ENCODE data around the gene FHDC1. TPM values are rescaled to one million over a fixed set of nuclear protein-coding genes. Genes with fewer than 3 reads are reported as not detected.

The FHDC1 gene
- total RNA-seq, 4 donors from 2014 or later: 21.9 to 39.6 (median 28.7) TPM

DNA sequence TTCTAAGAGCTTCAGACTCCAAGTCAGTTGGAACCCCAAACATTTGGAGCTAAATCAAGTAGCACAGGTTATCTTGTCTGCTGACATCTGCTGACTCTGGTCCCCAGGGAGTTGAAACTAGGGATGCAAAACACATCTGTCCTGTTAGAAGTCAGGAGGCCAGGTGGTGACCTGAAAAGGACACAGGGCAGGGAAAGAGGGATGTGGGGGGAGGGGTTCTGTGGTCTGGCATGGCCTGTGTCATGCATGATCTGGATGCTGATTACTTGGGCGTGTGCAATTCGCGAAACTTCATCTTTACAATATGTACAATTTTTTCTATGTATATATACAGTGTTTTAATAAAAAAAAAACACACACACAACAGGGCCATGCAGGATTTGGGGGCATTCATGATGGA, 55.3 kb downstream of the FHDC1 start:
- Histone ChIP-seq H3K27me3 (no peaks in the 10 kb centered on the region), H3K4me3 (no peak overlapping the region), H3K4me1 (peaks cover 15% of the 10 kb centered on the region), H3K36me3 (no peaks in the 10 kb centered on the region), H3K27ac (no peak overlapping the region), H3K9me3 (no peaks in the 10 kb centered on the region)
- TF ChIP-seq, protein P1, sequence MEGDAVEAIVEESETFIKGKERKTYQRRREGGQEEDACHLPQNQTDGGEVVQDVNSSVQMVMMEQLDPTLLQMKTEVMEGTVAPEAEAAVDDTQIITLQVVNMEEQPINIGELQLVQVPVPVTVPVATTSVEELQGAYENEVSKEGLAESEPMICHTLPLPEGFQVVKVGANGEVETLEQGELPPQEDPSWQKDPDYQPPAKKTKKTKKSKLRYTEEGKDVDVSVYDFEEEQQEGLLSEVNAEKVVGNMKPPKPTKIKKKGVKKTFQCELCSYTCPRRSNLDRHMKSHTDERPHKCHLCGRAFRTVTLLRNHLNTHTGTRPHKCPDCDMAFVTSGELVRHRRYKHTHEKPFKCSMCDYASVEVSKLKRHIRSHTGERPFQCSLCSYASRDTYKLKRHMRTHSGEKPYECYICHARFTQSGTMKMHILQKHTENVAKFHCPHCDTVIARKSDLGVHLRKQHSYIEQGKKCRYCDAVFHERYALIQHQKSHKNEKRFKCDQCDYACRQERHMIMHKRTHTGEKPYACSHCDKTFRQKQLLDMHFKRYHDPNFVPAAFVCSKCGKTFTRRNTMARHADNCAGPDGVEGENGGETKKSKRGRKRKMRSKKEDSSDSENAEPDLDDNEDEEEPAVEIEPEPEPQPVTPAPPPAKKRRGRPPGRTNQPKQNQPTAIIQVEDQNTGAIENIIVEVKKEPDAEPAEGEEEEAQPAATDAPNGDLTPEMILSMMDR (IDR thresholded peaks at IDR 0.05): no peak
- no peak for TF ChIP-seq EP300 (IDR thresholded peaks at IDR 0.05)
- TF ChIP-seq POLR2A (IDR thresholded peaks at IDR 0.05): no peak
- TF ChIP-seq POLR2AphosphoS5 (IDR thresholded peaks at IDR 0.05): no peak
- WGBS: 74% methylated on average over 3 of the region's 3 CpGs
- DNase-seq (ENCODE audit: low spot score in 2 of 2): no peak

DNA sequence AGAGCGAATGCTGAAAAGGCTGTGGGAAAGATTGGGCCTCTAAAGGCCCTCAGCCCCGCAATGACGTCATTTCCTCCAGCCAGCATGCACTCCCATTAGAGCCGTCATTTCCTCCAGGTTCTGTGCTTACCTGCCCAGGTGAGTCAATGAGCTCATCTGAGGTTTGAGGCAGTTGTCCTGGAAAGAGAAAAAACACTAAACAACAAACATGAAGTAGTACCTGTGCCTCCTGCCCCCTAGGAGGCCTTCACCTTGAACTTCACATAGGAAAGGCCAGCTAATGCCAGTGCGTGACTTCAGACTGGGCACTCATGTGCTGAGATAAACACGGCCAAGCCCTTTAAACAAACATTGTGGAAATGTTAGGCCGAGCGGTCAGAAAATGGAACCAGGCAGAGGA, 55.9 kb downstream of the FHDC1 start:
- no peaks in the 10 kb centered on the region for H3K36me3 ChIP-seq
- TF ChIP-seq, protein P1 (IDR thresholded peaks at IDR 0.05): no peak
- TF ChIP-seq EP300 (IDR thresholded peaks at IDR 0.05) (no peak), POLR2A (IDR thresholded peaks at IDR 0.05) (no peak), POLR2AphosphoS5 (IDR thresholded peaks at IDR 0.05) (no peak)
- no peak overlapping the region for H3K4me3 ChIP-seq
- H3K27me3 ChIP-seq: no peaks in the 10 kb centered on the region
- no peak overlapping the region for H3K27ac ChIP-seq
- WGBS: 89% methylated on average over 8 of the region's 8 CpGs
- no peaks in the 10 kb centered on the region for H3K9me3 ChIP-seq
- DNase-seq (ENCODE audit: low spot score in 2 of 2): no peak
- H3K4me1 ChIP-seq: peaks cover 21% of the 10 kb centered on the region

DNA sequence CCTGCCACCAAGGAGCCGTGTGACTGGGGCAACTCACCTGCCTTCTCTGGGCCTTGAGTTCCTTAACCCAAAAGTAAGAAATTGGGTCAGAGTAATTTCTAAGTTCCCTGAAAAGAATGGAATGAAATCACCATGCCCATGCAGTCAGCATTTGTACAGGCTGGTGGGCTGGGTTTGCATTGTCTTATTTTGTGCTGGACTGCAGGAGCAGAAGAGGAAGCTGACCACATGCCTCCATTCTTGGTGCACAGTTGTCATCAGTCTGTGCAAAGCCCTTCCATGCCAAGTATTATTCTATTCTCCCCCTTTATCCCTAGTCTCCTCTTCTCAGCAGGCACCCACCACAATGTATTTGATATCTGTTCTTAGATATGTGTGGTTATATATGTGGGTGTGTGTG, 56.3 kb downstream of the FHDC1 start:
- Histone ChIP-seq H3K4me1 (peaks cover 26% of the 10 kb centered on the region), H3K27me3 (no peaks in the 10 kb centered on the region), H3K9me3 (no peaks in the 10 kb centered on the region), H3K27ac (no peak overlapping the region), H3K36me3 (no peaks in the 10 kb centered on the region), H3K4me3 (no peak overlapping the region)
- no peak for DNase-seq (ENCODE audit: low spot score in 2 of 2)
- 86% methylated on average over 1 of the region's 1 CpG for WGBS
- TF ChIP-seq POLR2A (IDR thresholded peaks at IDR 0.05): no peak

DNA sequence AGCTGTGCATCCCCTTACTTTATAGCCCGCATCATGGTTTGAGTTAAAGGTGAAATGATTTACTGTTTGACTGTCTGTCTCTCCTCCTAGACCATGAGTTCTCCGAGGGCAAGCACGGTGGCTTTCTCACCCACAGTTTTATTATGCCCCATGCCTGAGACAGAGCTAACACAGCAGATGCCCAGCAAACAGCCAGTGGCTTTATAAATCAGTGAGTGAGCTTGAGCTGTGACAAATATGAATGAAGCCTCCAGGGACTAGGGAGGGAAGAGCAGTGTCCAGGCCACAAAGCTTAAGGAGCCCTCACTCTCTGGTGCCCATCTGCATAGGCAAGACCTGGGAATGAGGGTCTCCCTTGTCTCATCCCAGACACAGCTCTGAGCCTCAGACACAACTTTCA, 57.9 kb downstream of the FHDC1 start:
- WGBS: 76% methylated on average over 3 of the region's 3 CpGs
- Histone ChIP-seq H3K4me3 (no peak overlapping the region), H3K4me1 (peaks cover 37% of the 10 kb centered on the region), H3K27ac (no peak overlapping the region), H3K27me3 (no peaks in the 10 kb centered on the region), H3K36me3 (no peaks in the 10 kb centered on the region), H3K9me3 (no peaks in the 10 kb centered on the region)
- TF ChIP-seq EP300 (IDR thresholded peaks at IDR 0.05) (no peak), POLR2A (IDR thresholded peaks at IDR 0.05) (no peak), POLR2AphosphoS5 (IDR thresholded peaks at IDR 0.05) (no peak)
- TF ChIP-seq, protein P1 (IDR thresholded peaks at IDR 0.05): no peak
- no peak for DNase-seq (ENCODE audit: low spot score in 2 of 2)

DNA sequence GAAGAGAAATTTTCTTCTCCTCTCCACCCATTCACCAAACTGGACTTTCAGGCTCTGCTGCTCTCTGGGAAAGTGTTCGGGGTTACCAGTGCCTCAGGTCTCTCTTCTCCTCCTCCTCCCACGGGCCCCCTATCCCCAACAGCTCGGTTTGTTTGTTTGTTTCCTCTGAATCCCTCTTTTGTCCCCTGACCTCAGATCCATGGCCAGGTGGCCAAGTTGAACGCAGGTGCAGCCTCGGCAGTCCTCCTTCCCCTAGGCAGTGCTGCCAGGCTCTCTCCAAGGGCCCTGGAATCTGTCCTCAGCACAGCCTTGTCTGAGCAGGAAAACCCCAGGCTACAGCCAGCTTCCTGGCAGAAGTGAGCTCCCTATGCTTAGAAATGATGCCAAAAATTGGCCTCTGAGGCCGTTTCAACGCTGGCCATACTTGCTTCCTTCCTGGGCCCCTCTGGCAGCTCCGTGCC, 60.0 kb downstream of the FHDC1 start:
- no peak overlapping the region for H3K4me3 ChIP-seq
- no peak for DNase-seq (ENCODE audit: low spot score in 2 of 2)
- no peaks in the 10 kb centered on the region for H3K27me3 ChIP-seq
- peaks cover 37% of the 10 kb centered on the region for H3K4me1 ChIP-seq
- WGBS: 21% methylated on average over 8 of the region's 8 CpGs
- no peaks in the 10 kb centered on the region for H3K9me3 ChIP-seq
- H3K27ac ChIP-seq: peak overlapping the region; percentile 79
- no peaks in the 10 kb centered on the region for H3K36me3 ChIP-seq
- TF ChIP-seq POLR2AphosphoS5 (IDR thresholded peaks at IDR 0.05) (no peak), EP300 (IDR thresholded peaks at IDR 0.05) (no peak), POLR2A (IDR thresholded peaks at IDR 0.05) (no peak)
- TF ChIP-seq, protein P1 (IDR thresholded peaks at IDR 0.05): no peak

DNA sequence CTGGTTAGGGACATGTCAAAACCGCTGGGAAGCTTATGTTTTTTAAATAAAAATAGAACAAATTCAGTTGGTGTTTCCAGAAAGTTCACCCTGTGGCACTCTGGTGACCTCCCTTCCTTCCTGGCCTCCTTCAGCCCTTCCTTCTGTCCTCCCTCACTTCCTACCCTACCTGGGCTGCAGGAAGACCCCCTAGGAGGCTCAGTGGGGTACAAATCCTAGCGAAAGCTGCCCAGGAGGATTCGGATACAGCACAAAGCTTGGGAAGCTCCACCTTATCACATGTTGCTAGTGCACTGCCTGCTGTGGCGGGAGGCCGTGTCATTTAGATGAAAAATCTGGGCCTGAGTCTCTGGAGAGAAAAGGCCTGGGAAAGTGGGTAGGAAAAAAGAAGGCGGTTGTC, 60.5 kb downstream of the FHDC1 start:
- no peak for TF ChIP-seq EP300 (IDR thresholded peaks at IDR 0.05)
- no peak for TF ChIP-seq POLR2AphosphoS5 (IDR thresholded peaks at IDR 0.05)
- no peaks in the 10 kb centered on the region for H3K9me3 ChIP-seq
- H3K4me3 ChIP-seq: no peak overlapping the region
- DNase-seq (ENCODE audit: low spot score in 2 of 2): no peak
- no peaks in the 10 kb centered on the region for H3K36me3 ChIP-seq
- H3K4me1 ChIP-seq: peaks cover 37% of the 10 kb centered on the region
- H3K27me3 ChIP-seq: no peaks in the 10 kb centered on the region
- WGBS: 72% methylated on average over 6 of the region's 6 CpGs
- peak overlapping the region; percentile 79 for H3K27ac ChIP-seq
